Measurements from ENCODE around the gene SERPINF2. TPM values are rescaled to one million over a fixed set of nuclear protein-coding genes. Genes with fewer than 3 reads are reported as not detected.
"Not testable (repeated sequence)": the region's sequence is repeated elsewhere in the genome, so short reads cannot be mapped to it uniquely, and the experiment has no call there.

SERPINF2 gene
- total RNA-seq, 1 donor from 2014 or later = 0.17 TPM

DNA sequence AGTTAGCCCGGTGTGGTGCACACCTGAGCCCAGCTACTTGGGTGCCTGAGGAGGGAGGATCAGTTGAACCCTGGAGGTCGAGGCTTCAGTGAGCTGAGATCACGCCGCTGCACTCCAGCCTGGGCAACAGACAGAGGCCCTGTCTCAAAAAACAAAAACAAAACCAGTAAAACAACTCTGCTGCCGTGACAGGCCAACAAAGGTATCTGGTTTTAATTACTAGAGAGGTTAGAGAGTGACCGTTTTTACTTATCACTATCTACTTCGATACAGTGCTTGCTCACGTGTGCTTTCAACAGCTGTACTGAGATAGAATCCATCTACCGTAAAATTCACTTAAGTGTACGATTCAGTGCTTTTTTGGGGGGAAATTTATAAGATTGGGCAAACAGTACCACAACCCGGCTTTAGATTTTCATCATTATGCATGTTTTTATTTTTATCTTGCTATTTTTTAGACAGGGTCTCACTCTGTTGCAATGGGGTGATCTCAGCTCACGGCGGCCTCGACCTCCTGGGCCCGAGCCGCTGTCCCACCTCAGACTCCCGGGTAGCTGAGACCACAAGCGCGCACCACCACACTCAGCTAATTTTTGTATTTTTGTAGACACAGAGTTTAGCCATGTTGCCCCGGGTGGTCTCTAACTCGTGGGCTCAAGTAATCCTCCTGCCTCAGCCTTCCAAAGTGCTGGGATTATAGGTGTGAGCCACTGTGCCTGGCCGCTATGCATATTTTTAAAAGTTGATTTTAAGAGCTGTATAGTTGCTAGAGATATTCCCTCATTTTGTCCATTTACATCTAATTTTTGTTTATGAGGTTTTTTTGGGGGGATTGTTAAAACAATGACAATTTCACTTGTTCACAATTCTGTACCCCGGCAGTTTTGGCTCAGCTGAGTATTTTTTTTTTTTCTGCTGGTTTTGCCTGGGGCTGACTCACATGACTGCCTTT lies 50.1 kb downstream of the SERPINF2 start:
- no peak for DNase-seq

DNA sequence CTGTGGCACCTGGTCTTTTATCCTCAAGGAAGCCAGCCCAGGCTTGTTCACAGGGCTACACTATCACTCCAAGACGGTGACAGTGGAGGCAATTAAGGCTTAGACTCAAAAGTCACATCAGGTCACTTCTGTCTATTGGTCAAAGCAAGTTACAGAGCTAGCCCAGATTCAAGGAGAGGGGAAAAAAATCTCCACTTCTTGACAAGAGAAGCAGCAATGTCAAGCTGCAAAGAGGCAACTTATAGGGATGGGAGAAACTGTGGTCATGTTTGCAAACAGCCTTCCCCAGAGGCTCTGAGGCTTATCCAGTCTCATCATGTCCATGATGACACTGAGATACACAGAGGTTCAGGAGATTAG lies 50.8 kb downstream of the SERPINF2 start:
- peak; percentile 10 for DNase-seq

- no peak for DNase-seq
Observed at GRCh38 chr17:1796800-1797199, 54.1 kb downstream of the SERPINF2 start.

DNA sequence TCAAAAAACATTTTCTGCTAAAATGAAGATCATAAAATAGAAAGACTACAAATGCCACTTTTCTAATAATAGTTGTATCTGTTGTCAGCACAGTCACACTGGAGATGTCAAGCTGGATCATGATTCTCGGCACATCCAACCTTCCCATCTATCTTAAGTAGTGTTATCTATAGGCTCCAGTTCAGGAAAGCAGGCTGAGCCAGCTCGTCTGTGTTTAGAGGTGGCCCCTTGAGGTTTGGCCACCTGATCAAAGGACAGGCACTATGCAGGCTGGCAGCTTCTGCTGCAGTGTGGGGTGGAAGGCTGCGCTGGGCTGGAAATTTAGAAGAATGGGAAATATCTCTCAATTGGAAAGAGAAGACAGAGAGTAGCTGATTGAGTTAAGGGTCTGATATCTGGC lies 54.7 kb downstream of the SERPINF2 start:
- no peak for DNase-seq

GRCh38 chr17:1797846-1798245 lies 55.2 kb downstream of the SERPINF2 start:
- DNase-seq = not testable (repeated sequence)

DNA sequence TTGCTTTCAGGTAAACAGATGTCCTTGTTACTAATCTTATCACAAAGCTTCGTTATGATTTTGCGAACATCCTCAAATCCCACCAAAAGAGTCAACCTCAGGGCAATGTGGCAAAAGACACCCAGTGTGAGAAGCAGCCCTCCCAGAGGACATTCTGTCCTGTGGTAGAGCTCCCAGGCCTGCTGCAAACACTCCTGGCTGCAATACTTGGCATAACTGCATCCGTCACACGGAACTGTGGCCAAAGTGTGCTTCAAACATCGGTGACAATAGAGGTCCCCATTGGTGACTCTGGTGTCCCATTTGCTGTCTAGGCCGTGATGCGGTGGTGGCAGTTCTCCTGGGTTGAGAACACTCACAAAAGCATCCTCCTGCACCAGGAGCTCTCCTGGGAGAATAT lies 57.6 kb downstream of the SERPINF2 start:
- no peak for DNase-seq

DNA sequence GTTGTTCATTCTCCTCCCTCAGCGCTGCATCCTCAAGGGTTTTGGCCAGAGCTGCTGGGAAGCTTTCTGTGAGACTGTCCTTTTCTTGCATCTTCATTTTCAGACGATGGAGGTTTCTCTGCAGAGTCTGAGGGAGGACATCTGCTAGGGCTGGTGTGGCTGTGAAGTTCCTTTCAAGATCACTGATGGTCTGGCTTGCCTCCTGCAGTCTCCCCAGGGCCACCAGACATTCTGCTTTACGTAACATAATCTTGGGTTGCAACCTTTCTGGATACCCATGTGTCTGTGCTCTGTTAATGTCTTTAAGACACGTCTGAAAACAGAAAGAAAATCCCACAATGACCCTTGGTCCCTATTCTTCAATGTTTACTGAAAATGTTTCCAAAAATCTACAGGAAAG lies 58.0 kb downstream of the SERPINF2 start:
- no peak for DNase-seq

GRCh38 chr17:1802429-1802828 lies 59.8 kb downstream of the SERPINF2 start:
- DNase-seq = no peak

DNA sequence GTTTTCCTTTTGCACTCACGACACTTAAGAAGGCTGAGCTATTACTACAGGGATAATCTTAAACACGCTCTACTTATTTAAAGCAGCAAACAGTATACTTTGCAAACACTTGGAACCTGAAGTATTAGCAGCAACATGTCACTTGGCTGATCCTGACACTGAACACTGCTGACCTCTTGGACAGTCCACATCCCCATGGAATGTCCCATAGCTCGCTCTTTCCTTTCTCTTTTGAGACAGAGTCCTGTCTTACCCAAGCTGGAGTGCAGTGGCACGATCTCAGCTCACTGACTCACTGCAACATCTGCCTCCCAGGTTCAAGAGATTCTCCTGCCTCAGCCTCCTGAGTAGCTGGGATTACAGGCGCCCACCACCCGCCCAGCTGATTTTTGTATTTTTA lies 60.6 kb downstream of the SERPINF2 start:
- DNase-seq = no peak

Other genes starting within 250 kb of the SERPINF2 start
- gene INPP5K, start 226.3 kb upstream of the SERPINF2 start, total RNA-seq = 74.7 and 88.0 TPM in 2 replicates
- gene PITPNA, start 180.1 kb upstream of the SERPINF2 start, total RNA-seq = 18.5 and 29.6 TPM in 2 replicates
- gene SLC43A2, start 114.0 kb upstream of the SERPINF2 start, total RNA-seq = 33.9 and 53.5 TPM in 2 replicates
- gene SCARF1, start 97.1 kb upstream of the SERPINF2 start, total RNA-seq = 172 and 200 TPM in 2 replicates
- 12.0 and 15.7 TPM in 2 replicates for gene RILP, start 93.0 kb upstream of the SERPINF2 start, total RNA-seq
- 79.6 and 218 TPM in 2 replicates for gene PRPF8, start 58.0 kb upstream of the SERPINF2 start, total RNA-seq
- gene TLCD2, start 32.5 kb upstream of the SERPINF2 start, total RNA-seq = 1.7 and 1.8 TPM in 2 replicates
- 25.2 and 26.9 TPM in 2 replicates for gene WDR81, start 18.2 kb upstream of the SERPINF2 start, total RNA-seq
- gene SERPINF1, start 19.2 kb downstream of the SERPINF2 start, total RNA-seq = 0.37 TPM in 1 of 2 replicates, not detected in the other
- gene SMYD4, start 87.0 kb downstream of the SERPINF2 start, total RNA-seq = 10.7 and 13.1 TPM in 2 replicates
- gene RPA1, start 87.1 kb downstream of the SERPINF2 start, total RNA-seq = 21.3 and 57.4 TPM in 2 replicates

Measured in dermis blood vessel endothelial cell (primary cell).